GM18909 (cell line): ENCODE results near the gene C7.
"Not testable (repeated sequence)": the region's sequence is repeated elsewhere in the genome, so short reads cannot be mapped to it uniquely, and the experiment has no call there.

Source experiments
- ATAC-seq: cut with Tn5 transposase; IDR thresholded peaks from one replicate; pipeline ENCODE4 v1.9.1; 2021; ENCODE audit warnings: mild to moderate bottlenecking; ENCODE audit not compliant: unreplicated experiment, poor library complexity

C7 gene

GRCh38 chr5:40909264-40909663 lies at the start of gene C7:
Gene C7 (plus strand): TSS chr5:40909497. CDS start chr5:40909611, 114 bp downstream.
- ATAC-seq, result no peak

- ATAC-seq, result no peak
Observed at GRCh38 chr5:40860711-40861110, 48.6 kb upstream of the C7 start.

GRCh38 chr5:40865004-40865403 lies 44.3 kb upstream of the C7 start:
- not testable (repeated sequence) for ATAC-seq

GRCh38 chr5:40866844-40867243 lies 42.5 kb upstream of the C7 start:
- no peak for ATAC-seq

- ATAC-seq, result no peak
Observed at GRCh38 chr5:40869384-40869783, 39.9 kb upstream of the C7 start.

- no peak for ATAC-seq
Observed at GRCh38 chr5:40871177-40871576, 38.1 kb upstream of the C7 start.

- not testable (repeated sequence) for ATAC-seq
Observed at GRCh38 chr5:40872253-40872652, 37.0 kb upstream of the C7 start.

- no peak for ATAC-seq
Observed at GRCh38 chr5:40873286-40873880, 35.9 kb upstream of the C7 start.

- ATAC-seq, result no peak
Observed at GRCh38 chr5:40875958-40876357, 33.3 kb upstream of the C7 start.

- ATAC-seq, result no peak
Observed at GRCh38 chr5:40877371-40877988, 31.8 kb upstream of the C7 start.

- ATAC-seq, result peak; percentile 66
Observed at GRCh38 chr5:40879163-40879942, 29.9 kb upstream of the C7 start.

GRCh38 chr5:40882291-40882690 lies 27.0 kb upstream of the C7 start:
- ATAC-seq, result no peak

GRCh38 chr5:40883051-40883450 lies 26.2 kb upstream of the C7 start:
- not testable (repeated sequence) for ATAC-seq

GRCh38 chr5:40895440-40896425 lies 13.6 kb upstream of the C7 start:
- ATAC-seq, result not testable (repeated sequence)

GRCh38 chr5:40904205-40904993 lies 4.9 kb upstream of the C7 start:
- ATAC-seq, result peak; percentile 95

GRCh38 chr5:40904994-40905306 lies 4.3 kb upstream of the C7 start:
- peak; percentile 21 for ATAC-seq

GRCh38 chr5:40906351-40906751 lies 2.9 kb upstream of the C7 start:
- ATAC-seq, result no peak

- ATAC-seq, result no peak
Observed at GRCh38 chr5:40909723-40910122, 426 bp downstream of the C7 start.

- no peak for ATAC-seq
Observed at GRCh38 chr5:40911266-40911665, 2.0 kb downstream of the C7 start.

- ATAC-seq, result no peak
Observed at GRCh38 chr5:40914835-40915234, 5.5 kb downstream of the C7 start.
